Ovary (tissue), 3 donors: Measurements from ENCODE around the gene WDR7.

ENCODE experiments used
- CTCF ChIP-seq, 3 donors: fragments of 450-650 bp in 2 of 3; fragments of 200-600 bp in 1 of 3; IDR thresholded peaks; one replicate each; pipeline versions ENCODE4 v1.5.1 to v1.8.0; 2016 to 2022; ENCODE audit warnings: antibody characterized with exemption in 3 of 3, mild to moderate bottlenecking in 1 of 3
- POLR2A ChIP-seq: fragments of 450-650 bp; IDR thresholded peaks from one replicate; pipeline ENCODE4 v1.6.1; 2017; ENCODE audit warnings: antibody characterized with exemption, mild to moderate bottlenecking, moderate library complexity
- donor health status: DM: no; HTN: no; CAD: no.

GRCh38 chr18:56747032-56747658 is 96.0 kb downstream of the WDR7 start:
- TF ChIP-seq CTCF (IDR thresholded peaks at IDR 0.05) (no peak), POLR2A (no peak)
